NCI-H2227 (cell line): ENCODE results near the gene PCYT1B.

Experiments used
- DNase-seq: peaks from one replicate; lab custom pipeline; 2025; ENCODE audit not compliant: unreplicated experiment; lab: John Stamatoyannopoulos, UW

Gene PCYT1B

GRCh38 chrX:24528605-24529004 is 118.5 kb downstream of the PCYT1B start:
- no peak for DNase-seq

- DNase-seq = no peak
These were observed 120.5 kb downstream of the PCYT1B start for GRCh38 chrX:24526616-24527015.

- no peak for DNase-seq
These were observed 121.7 kb downstream of the PCYT1B start for GRCh38 chrX:24525455-24525854.

- no peak for DNase-seq
These were observed 126.7 kb downstream of the PCYT1B start for GRCh38 chrX:24520472-24520871.

- DNase-seq = peak; percentile 35
These were observed 131.7 kb downstream of the PCYT1B start for GRCh38 chrX:24515447-24515846.

- DNase-seq = no peak
These were observed 133.7 kb downstream of the PCYT1B start for GRCh38 chrX:24513416-24513815.

- DNase-seq = no peak
These were observed 138.8 kb downstream of the PCYT1B start for GRCh38 chrX:24508375-24508774.
